Measurements from ENCODE around the gene TXNRD2.

- TF ChIP-seq POLR2A (IDR thresholded peaks at IDR 0.05; ENCODE audit: low read depth, low read length), result no peak
- no peak for TF ChIP-seq POLR2AphosphoS5 (IDR thresholded peaks at IDR 0.05; ENCODE audit: low read depth, low read length)
- TF ChIP-seq SPI1 (IDR thresholded peaks at IDR 0.05; ENCODE audit: low read depth, low read length), result no peak
- no peak for TF ChIP-seq TAF1 (IDR thresholded peaks at IDR 0.05; ENCODE audit: low read depth, low read length)
Observed at GRCh38 chr22:19927696-19928095, 13.9 kb downstream of the TXNRD2 start.
